A673 (cell line): ENCODE measurements around the gene KCNH8. TPM values are rescaled to one million over a fixed set of nuclear protein-coding genes. Genes with fewer than 3 reads are reported as not detected.

Source experiments
- BruUV-seq: library from RNA; stranded (reverse); fragments of 400-500 nt; replicated peaks from 2 replicates; lab custom pipeline; 2021; lab: Mats Ljungman, UMichigan
- CTCF ChIA-PET: fragments of 300-600 bp; sonication (Branson Sonifier 250); formaldehyde crosslinking; loops from one replicate; lab custom pipeline; 2022; ENCODE audit warnings: antibody characterized with exemption; lab: Charles Lee
- POLR2A ChIA-PET: fragments of 300-600 bp; sonication (Branson Sonifier 250); formaldehyde crosslinking; loops from one replicate; lab custom pipeline; 2022; ENCODE audit warnings: antibody characterized with exemption; ENCODE audit not compliant: low non-redundant PET; lab: Charles Lee
- DNase-seq: peaks from one replicate; pipeline ENCODE4 v3.0.0-alpha.2; 2015; ENCODE audit warnings: low spot score
- H3K27ac ChIP-seq: fragments of 200-600 bp; sonication (generic); 2 replicates; pipeline ENCODE4 v1.5.1; 2016; ENCODE audit warnings: mixed run types, low read depth, mild to moderate bottlenecking, mixed read lengths, antibody characterized with exemption, low read length; ENCODE audit not compliant: poor library complexity, severe bottlenecking
- H3K27me3 ChIP-seq: fragments of 200-600 bp; sonication (generic); replicated peaks from 2 replicates; pipeline ENCODE4 v1.6.1; 2017; ENCODE audit warnings: mixed run types, low read depth, mild to moderate bottlenecking, mixed read lengths, antibody characterized with exemption, low read length; ENCODE audit not compliant: insufficient read depth, poor library complexity
- H3K36me3 ChIP-seq: fragments of 200-600 bp; sonication (generic); 2 replicates; pipeline ENCODE4 v1.6.1; 2016; ENCODE audit warnings: mixed run types, mild to moderate bottlenecking, mixed read lengths, antibody characterized with exemption, low read length; ENCODE audit not compliant: insufficient read depth, poor library complexity, severe bottlenecking
- H3K4me1 ChIP-seq: fragments of 200-600 bp; sonication (generic); 2 replicates; pipeline ENCODE4 v1.6.1; 2017; ENCODE audit warnings: mixed run types, mild to moderate bottlenecking, mixed read lengths, antibody characterized with exemption, low read length; ENCODE audit not compliant: insufficient read depth, poor library complexity, severe bottlenecking
- H3K4me3 ChIP-seq: fragments of 200-600 bp; sonication (generic); 2 replicates; pipeline ENCODE4 v1.5.1; 2016; ENCODE audit warnings: low read depth, mixed run types, mild to moderate bottlenecking, mixed read lengths, low read length; ENCODE audit not compliant: poor library complexity, severe bottlenecking
- H3K9me3 ChIP-seq: fragments of 200-600 bp; sonication (generic); 2 replicates; pipeline ENCODE4 v1.6.1; 2016; ENCODE audit warnings: mixed run types, low read depth, mild to moderate bottlenecking, mixed read lengths, antibody characterized with exemption, low read length; ENCODE audit not compliant: poor library complexity, severe bottlenecking
- EZH2 ChIP-seq: fragments of 200-600 bp; sonication (generic); IDR thresholded peaks from 2 replicates; pipeline ENCODE4 v1.6.1; 2017; ENCODE audit warnings: borderline replicate concordance, low read depth, mild to moderate bottlenecking, mixed read lengths, antibody characterized with exemption, low read length; ENCODE audit not compliant: poor library complexity, severe bottlenecking
- intact Hi-C: fragments of 100-400 bp; cut with micrococcal nuclease; formaldehyde crosslinking; loops from one replicate; pipeline ENCODE4 v1.10.0; 2022; ENCODE audit not compliant: unreplicated experiment
- microRNA-seq: library from miRNA; unstranded; fragments of <30 nt; microRNA quantifications from one replicate; pipeline ENCODE4 v1.2.0, GENCODE V29; 2021
- total RNA-seq: library from RNA; stranded (reverse); gene quantifications from 2 replicates; pipeline ENCODE4 v1.2.3, GENCODE V29; 2021
- TF ChIP-seq, protein P1 (sequence below): fragments of 300-800, 200-600 bp; sonication (generic); conservative IDR thresholded peaks from 2 replicates; pipeline ENCODE4 v1.5.1; 2017; ENCODE audit warnings: low read depth, mild to moderate bottlenecking, antibody characterized with exemption, low read length, moderate library complexity, mixed read lengths

The KCNH8 gene
- total RNA-seq, 1 experiment from 2014 or later: not detected

GRCh38 chr3:19573644-19574043 is 425.3 kb downstream of the KCNH8 start:
- Histone ChIP-seq H3K4me1 (no peaks in the 10 kb centered on the region), H3K27ac (no peak overlapping the region), H3K36me3 (no peaks in the 10 kb centered on the region), H3K27me3 (no peaks in the 10 kb centered on the region), H3K4me3 (no peak overlapping the region), H3K9me3 (peaks cover 8% of the 10 kb centered on the region)
- no TSS peak for BruUV-seq
- ChIA-PET CTCF (no interaction called here), POLR2A (no interaction called here)
- TF ChIP-seq, protein P1, sequence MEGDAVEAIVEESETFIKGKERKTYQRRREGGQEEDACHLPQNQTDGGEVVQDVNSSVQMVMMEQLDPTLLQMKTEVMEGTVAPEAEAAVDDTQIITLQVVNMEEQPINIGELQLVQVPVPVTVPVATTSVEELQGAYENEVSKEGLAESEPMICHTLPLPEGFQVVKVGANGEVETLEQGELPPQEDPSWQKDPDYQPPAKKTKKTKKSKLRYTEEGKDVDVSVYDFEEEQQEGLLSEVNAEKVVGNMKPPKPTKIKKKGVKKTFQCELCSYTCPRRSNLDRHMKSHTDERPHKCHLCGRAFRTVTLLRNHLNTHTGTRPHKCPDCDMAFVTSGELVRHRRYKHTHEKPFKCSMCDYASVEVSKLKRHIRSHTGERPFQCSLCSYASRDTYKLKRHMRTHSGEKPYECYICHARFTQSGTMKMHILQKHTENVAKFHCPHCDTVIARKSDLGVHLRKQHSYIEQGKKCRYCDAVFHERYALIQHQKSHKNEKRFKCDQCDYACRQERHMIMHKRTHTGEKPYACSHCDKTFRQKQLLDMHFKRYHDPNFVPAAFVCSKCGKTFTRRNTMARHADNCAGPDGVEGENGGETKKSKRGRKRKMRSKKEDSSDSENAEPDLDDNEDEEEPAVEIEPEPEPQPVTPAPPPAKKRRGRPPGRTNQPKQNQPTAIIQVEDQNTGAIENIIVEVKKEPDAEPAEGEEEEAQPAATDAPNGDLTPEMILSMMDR: no peak
- no peak for TF ChIP-seq EZH2
- intact Hi-C loops: no loop called here
- DNase-seq: no peak

DNA sequence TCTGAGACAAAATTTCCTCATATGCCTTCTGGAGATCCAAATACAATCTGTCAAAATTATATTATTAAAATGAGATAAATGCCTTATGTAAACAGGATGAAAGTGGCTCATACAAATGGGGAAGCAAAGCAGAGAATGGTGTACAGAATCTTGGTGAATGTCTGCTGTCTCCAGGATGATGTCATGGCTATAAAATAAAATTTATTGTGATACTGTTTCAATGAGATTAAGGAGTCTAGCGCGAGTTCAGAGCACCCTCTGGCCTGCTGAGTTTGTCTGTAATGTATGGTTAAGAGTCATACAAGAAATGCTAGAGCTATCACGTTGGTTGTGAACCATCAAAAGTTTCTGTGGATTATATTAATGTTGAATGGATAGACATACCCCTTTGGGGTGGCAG is 426.0 kb downstream of the KCNH8 start:
- CTCF ChIA-PET: no interaction called here
- TF ChIP-seq, protein P1: no peak
- no peak for TF ChIP-seq EZH2

GRCh38 chr3:19576343-19576742 is 428.0 kb downstream of the KCNH8 start:
- DNase-seq: no peak
- intact Hi-C loops: no loop called here
- no peak for TF ChIP-seq EZH2
- TF ChIP-seq, protein P1: no peak
- no TSS peak for BruUV-seq
- Histone ChIP-seq H3K27ac (no peak overlapping the region), H3K9me3 (peaks cover 8% of the 10 kb centered on the region), H3K4me3 (no peak overlapping the region), H3K36me3 (no peaks in the 10 kb centered on the region), H3K4me1 (no peaks in the 10 kb centered on the region), H3K27me3 (no peaks in the 10 kb centered on the region)
- CTCF ChIA-PET: no interaction called here
- POLR2A ChIA-PET: no interaction called here

More for the DNA sequence above, 426.0 kb downstream of the KCNH8 start:
- H3K27me3 ChIP-seq: no peaks in the 10 kb centered on the region
- no peaks in the 10 kb centered on the region for H3K36me3 ChIP-seq
- no peak for DNase-seq
- H3K9me3 ChIP-seq: peaks cover 8% of the 10 kb centered on the region
- intact Hi-C loops: no loop called here
- H3K4me3 ChIP-seq: no peak overlapping the region
- no peaks in the 10 kb centered on the region for H3K4me1 ChIP-seq
- POLR2A ChIA-PET: no interaction called here
- BruUV-seq: no TSS peak
- no peak overlapping the region for H3K27ac ChIP-seq

Small RNA genes within 50 kb of the gene (microRNA-seq; reads per million reads assigned to microRNA genes)
- gene MIR4791: not detected
